HG03060 (cell line): ENCODE results near the gene DYRK3.

Experiments
- ATAC-seq: cut with Tn5 transposase; IDR thresholded peaks from one replicate; pipeline ENCODE4 v1.9.1; 2021; ENCODE audit warnings: low read depth, moderate number of reproducible peaks; ENCODE audit not compliant: unreplicated experiment

DYRK3 gene

GRCh38 chr1:206696812-206697585 is 61.7 kb downstream of the DYRK3 start:
- ATAC-seq = no peak

GRCh38 chr1:206698011-206698410 is 62.7 kb downstream of the DYRK3 start:
- no peak for ATAC-seq
